MM.1S (cell line): Measurements from ENCODE around the gene TMEM135.

Experiments
- CTCF ChIP-seq: fragments of 300-600 bp; sonication (generic); IDR thresholded peaks from 2 replicates; pipeline ENCODE4 v1.5.1; 2016; ENCODE audit warnings: antibody characterized with exemption, low read length, mixed read lengths
- EZH2 ChIP-seq: fragments of 300-600 bp; sonication (generic); optimal IDR thresholded peaks from 2 replicates; pipeline ENCODE3; 2017; ENCODE audit warnings: low read depth, mild to moderate bottlenecking, antibody characterized with exemption, low read length, mixed read lengths

- TF ChIP-seq EZH2 = no peak
- no peak for TF ChIP-seq CTCF
These were observed 175.7 kb downstream of the TMEM135 start for GRCh38 chr11:87213444-87213843.
